Heart right ventricle (tissue), 16 donors: ENCODE results near the gene NAT9. TPM values are rescaled to one million over a fixed set of nuclear protein-coding genes. Genes with fewer than 3 reads are reported as not detected.

Experiments used
- ATAC-seq, 8 donors: fragments of 200-7000 bp; cut with Tn5 transposase; one replicate each; pipeline ENCODE4 v1.9.1; 2020; ENCODE audit warnings: mild to moderate bottlenecking in 8 of 8, moderate library complexity in 8 of 8, moderate number of reproducible peaks in 1 of 8
- DNase-seq, 2 donors: peaks; one replicate each; pipeline ENCODE4 v3.0.0-alpha.2; 2020
- H3K27ac ChIP-seq, 10 donors: fragments of 200-600 bp; sonication (generic) in 2 of 10; one replicate each; pipeline versions ENCODE4 v1.5.0 to v1.8.0; 2020 to 2022; ENCODE audit warnings: mild to moderate bottlenecking in 3 of 10
- H3K27me3 ChIP-seq, 7 donors: fragments of 200-600 bp; one replicate each; pipeline ENCODE4 v1.8.0; 2021 to 2022; ENCODE audit warnings: mild to moderate bottlenecking in 2 of 7
- H3K36me3 ChIP-seq, 9 donors: fragments of 200-600 bp; sonication (generic) in 1 of 9; one replicate each; pipeline versions ENCODE4 v1.5.0 to v1.8.0; 2020 to 2022; ENCODE audit warnings: mild to moderate bottlenecking in 2 of 9
- H3K4me1 ChIP-seq, 9 donors: fragments of 200-600 bp; sonication (generic) in 1 of 9; one replicate each; pipeline versions ENCODE4 v1.5.0 to v1.8.0; 2020 to 2022; ENCODE audit warnings: mild to moderate bottlenecking in 4 of 9
- H3K4me3 ChIP-seq, 10 donors: fragments of 200-600 bp; sonication (generic) in 2 of 10; one replicate each; pipeline versions ENCODE4 v1.5.0 to v1.8.0; 2020 to 2022; ENCODE audit warnings: mild to moderate bottlenecking in 7 of 10, moderate library complexity in 2 of 10
- H3K9me3 ChIP-seq, 11 donors: fragments of 200-600 bp in 10 of 11; sonication (generic) in 2 of 11; one replicate each; pipeline versions ENCODE4 v1.5.0 to v1.8.0; 2013 to 2022; ENCODE audit warnings: mild to moderate bottlenecking in 2 of 11, control low read depth in 1 of 11, moderate library complexity in 1 of 11
- CTCF ChIP-seq, 9 donors: fragments of 200-600 bp; sonication (generic) in 2 of 9; IDR thresholded peaks; one replicate each; pipeline versions ENCODE4 v1.5.0 to v1.8.0; 2021 to 2022; ENCODE audit warnings: antibody characterized with exemption in 9 of 9, mild to moderate bottlenecking in 5 of 9, moderate library complexity in 1 of 9
- WGBS, 2 donors: extraction: QIAGEN DNeasy Blood & Tissue Kit; methylation state at CpG; one replicate each; pipeline ENCODE4 v1.1.7; 2013; ENCODE audit warnings: inconsistent platforms in 1 of 2; 5-methylcytosine and 5-hydroxymethylcytosine counted together
- intact Hi-C, 10 donors: fragments of 100-400 bp; cut with DNase I; formaldehyde crosslinking; loops; one replicate each; pipeline versions ENCODE4 v1.11.1 to v1.14.2; 2022
- polyA plus RNA-seq, 2 donors: library from polyadenylated mRNA; stranded (reverse); fragments of 200-250 nt; gene quantifications; one replicate each; pipeline ENCODE4 v1.2.3, GENCODE V29; 2013
- total RNA-seq, 10 donors: library from RNA; stranded (reverse); fragmentation: NEBNext Ultra II Directional in 3 of 10; extraction: Animal tissue kit (Norgen Biotek cat#: 25700) in 3 of 10; gene quantifications; one replicate each; pipeline versions ENCODE4 v1.2.1 to v1.2.4, GENCODE V29; 2021 to 2023
- donor health status: Arrhythmogenic right ventricular cardiomyopathy.
- donor health status: ischemic (EF 13 %, LVEDD 7.1; RV severe dilation, severe dysfunction).
- donor health status: healthy with polysubstance abuse.
- donor health status: DM: no; HTN: yes; CAD: no.
- donor health status: DM: no; HTN: no; CAD: no.
- donor health status: ischemic (EF 25% LVEDD 6.9; RV normal size, moderate dysfunction).
- donor health status: ischemic (EF 25% LVEDD 5.7; RV mildly dilated, moderate dysfunction).
- donor health status: healthy.
- donor health status: DM: yes; HTN: yes; CAD: no.
- donor health status: Ischemic cardiomyopathy.
- donor health status: ischemic (EF 35%, LVEDD 5.7; RV mildly dilated, moderate dysfunction).
- donor health status: nonischemic (EF 11% LVEDD 7.7; RV severe dilation, severe dysfunction).
- donor health status: DM: yes; HTN: yes; CAD: no.
- donor health status: PGD.
- donor health status: ischemic (EF 29% LVEDD 5.4; RV normal size, mild dysfunction).
- donor health status: nonischemic (EF 23%, LVEDD 6.1; RV moderate dilation, normal function).

Gene NAT9
- total and polyA plus RNA-seq, 12 donors: 10.6 to 42.9 (median 17.1) TPM

GRCh38 chr17:74734256-74734655 lies 41.9 kb downstream of the NAT9 start:
- peaks cover 7 to 52% (median 22%) of the 10 kb centered on the region in 9 donors for H3K4me1 ChIP-seq
- no peak for ATAC-seq
- TF ChIP-seq CTCF (IDR thresholded peaks at IDR 0.05): no peak

GRCh38 chr17:74733365-74734122 lies 42.6 kb downstream of the NAT9 start:
- Histone ChIP-seq H3K4me1 (peaks cover 7 to 44% (median 22%) of the 10 kb centered on the region in 9 donors), H3K27ac (no peak overlapping the region), H3K36me3 (no peaks in the 10 kb centered on the region), H3K4me3 (no peak overlapping the region), H3K27me3 (peaks cover 0 to 54% (median 37%) of the 10 kb centered on the region in 7 donors), H3K9me3 (no peaks in the 10 kb centered on the region)
- no peak for TF ChIP-seq CTCF (IDR thresholded peaks at IDR 0.05)
- DNase-seq (no peak), ATAC-seq (no peak)
- 63 to 64% methylated on average over 9 of the region's 9 CpGs for WGBS, 2 donors
- intact Hi-C loops: loop anchor here in 2 of 10 donors (10.0 kb wide), 2 partner anchors 79 to 169 kb away; partner anchors contain the start of gene CD300H (in 1 of the 2)

More at GRCh38 chr17:74734256-74734655, 41.9 kb downstream of the NAT9 start:
- Histone ChIP-seq H3K27me3 (peaks cover 0 to 61% (median 44%) of the 10 kb centered on the region in 7 donors), H3K9me3 (no peaks in the 10 kb centered on the region), H3K27ac (no peak overlapping the region), H3K4me3 (no peak overlapping the region), H3K36me3 (no peaks in the 10 kb centered on the region)
- intact Hi-C loops: loop anchor here in 2 of 10 donors (10.0 kb wide), 2 partner anchors 79 to 169 kb away; partner anchors contain the start of gene CD300H (in 1 of the 2)
- no peak for DNase-seq
- 94% methylated on average over 3 of the region's 3 CpGs for WGBS, 2 donors

GRCh38 chr17:74732042-74732867 lies 43.9 kb downstream of the NAT9 start:
- intact Hi-C loops: loop anchor here in 2 of 10 donors (10.0 kb wide), 2 partner anchors 77 to 167 kb away; partner anchors contain the start of gene CD300H (in 1 of the 2)
- Histone ChIP-seq H3K27me3 (peaks cover 0 to 41% (median 24%) of the 10 kb centered on the region in 7 donors), H3K9me3 (no peaks in the 10 kb centered on the region), H3K4me1 (peaks cover 0 to 32% (median 12%) of the 10 kb centered on the region in 9 donors), H3K27ac (no peak overlapping the region), H3K4me3 (no peak overlapping the region), H3K36me3 (no peaks in the 10 kb centered on the region)
- 74 to 80% methylated on average over 12 of the region's 12 CpGs for WGBS, 2 donors
- DNase-seq (no peak), ATAC-seq (no peak)
- no peak for TF ChIP-seq CTCF (IDR thresholded peaks at IDR 0.05)

GRCh38 chr17:74731347-74731605 lies 44.9 kb downstream of the NAT9 start:
- no peaks in the 10 kb centered on the region for H3K36me3 ChIP-seq
- WGBS, 2 donors: 65 to 74% methylated on average over 4 of the region's 4 CpGs
- H3K9me3 ChIP-seq: no peaks in the 10 kb centered on the region
- intact Hi-C loops: loop anchor here in 2 of 10 donors (10.0 kb wide), 2 partner anchors 76 to 166 kb away; partner anchors contain the start of gene CD300H (in 1 of the 2)
- DNase-seq (no peak), ATAC-seq (no peak)
- no peak overlapping the region for H3K27ac ChIP-seq
- peaks cover 0 to 32% (median 14%) of the 10 kb centered on the region in 7 donors for H3K27me3 ChIP-seq
- no peak for TF ChIP-seq CTCF (IDR thresholded peaks at IDR 0.05)
- no peak overlapping the region for H3K4me3 ChIP-seq
- H3K4me1 ChIP-seq: peaks cover 0 to 22% (median 2%) of the 10 kb centered on the region in 9 donors
